Cardiac muscle cell (in vitro differentiated cells and primary cell): ENCODE measurements around the gene MME. TPM values are rescaled to one million over a fixed set of nuclear protein-coding genes. Genes with fewer than 3 reads are reported as not detected.

ENCODE experiments used
- DNase-seq, 2 donors: peaks; one replicate each; pipeline versions ENCODE4 v3.0.0 to v3.0.0-alpha.2; 2010 to 2017; ENCODE audit warnings: low read depth in 1 of 2, low spot score in 1 of 2
- H3K27ac ChIP-seq: fragments of 200-600 bp; sonication (generic); 2 replicates; pipeline ENCODE4 v1.5.1; 2016
- H3K27me3 ChIP-seq: fragments of 200-600 bp; sonication (generic); 2 replicates; pipeline ENCODE4 v1.6.0; 2016; ENCODE audit warnings: control low read depth
- H3K36me3 ChIP-seq: fragments of 200-600 bp; sonication (generic); 2 replicates; pipeline ENCODE4 v1.5.1; 2016; ENCODE audit warnings: control low read depth
- H3K4me1 ChIP-seq: fragments of 200-600 bp; sonication (generic); 2 replicates; pipeline ENCODE4 v1.8.1; 2017; ENCODE audit warnings: low read depth, mild to moderate bottlenecking, mixed run types
- H3K4me3 ChIP-seq: fragments of 200-600 bp; sonication (generic); 2 replicates; pipeline ENCODE4 v1.5.1; 2016; ENCODE audit warnings: mild to moderate bottlenecking
- H3K9me3 ChIP-seq: fragments of 200-600 bp; sonication (generic); 2 replicates; pipeline ENCODE4 v1.5.1; 2017; ENCODE audit warnings: low read depth, mild to moderate bottlenecking, control low read depth
- CTCF ChIP-seq: IDR thresholded peaks from 2 replicates; pipeline ENCODE4 v1.5.1; 2012; ENCODE audit warnings: low read depth, mild to moderate bottlenecking, low read length
- polyA plus RNA-seq: library from polyadenylated mRNA; unstranded; fragments of >200 nt; fragmentation: Nextera tagmentation; extraction: Ambion mirVana; gene quantifications from 2 replicates; pipeline ENCODE4 v1.2.1, GENCODE V29; 2016
- total RNA-seq: library from RNA; depleted of rRNA; stranded (reverse); fragments of >200 nt; gene quantifications from 2 replicates; pipeline ENCODE4 v1.2.3, GENCODE V29; 2016

MME gene
- total and polyA plus RNA-seq, 2 experiments from 2014 or later: 1.0 to 2.4 TPM

GRCh38 chr3:155053756-155054155 is 26.4 kb upstream of the MME start:
- H3K27ac ChIP-seq: no peak overlapping the region
- H3K4me3 ChIP-seq: no peak overlapping the region
- H3K36me3 ChIP-seq: no peaks in the 10 kb centered on the region
- DNase-seq: no peak
- no peaks in the 10 kb centered on the region for H3K9me3 ChIP-seq
- H3K4me1 ChIP-seq: no peaks in the 10 kb centered on the region
- no peaks in the 10 kb centered on the region for H3K27me3 ChIP-seq
- TF ChIP-seq CTCF: no peak

GRCh38 chr3:155064920-155065319 is 15.2 kb upstream of the MME start:
- no peaks in the 10 kb centered on the region for H3K36me3 ChIP-seq
- no peak overlapping the region for H3K27ac ChIP-seq
- H3K27me3 ChIP-seq: no peaks in the 10 kb centered on the region
- no peak for TF ChIP-seq CTCF
- no peak overlapping the region for H3K4me3 ChIP-seq
- no peaks in the 10 kb centered on the region for H3K4me1 ChIP-seq
- H3K9me3 ChIP-seq: no peaks in the 10 kb centered on the region
- peak in 1 of 2 donors; percentile 18 for DNase-seq

GRCh38 chr3:155065537-155065936 is 14.6 kb upstream of the MME start:
- Histone ChIP-seq H3K27me3 (no peaks in the 10 kb centered on the region), H3K27ac (no peak overlapping the region), H3K4me3 (no peak overlapping the region), H3K36me3 (no peaks in the 10 kb centered on the region), H3K9me3 (no peaks in the 10 kb centered on the region), H3K4me1 (no peaks in the 10 kb centered on the region)
- peak in 1 of 2 donors; percentile 70 for DNase-seq
- TF ChIP-seq CTCF: no peak

GRCh38 chr3:155069729-155070128 is 10.4 kb upstream of the MME start:
- Histone ChIP-seq H3K27ac (no peak overlapping the region), H3K36me3 (no peaks in the 10 kb centered on the region), H3K4me3 (no peak overlapping the region), H3K4me1 (no peaks in the 10 kb centered on the region), H3K27me3 (no peaks in the 10 kb centered on the region), H3K9me3 (no peaks in the 10 kb centered on the region)
- peak in 1 of 2 donors; percentile 64 for DNase-seq
- TF ChIP-seq CTCF: no peak

- no peak overlapping the region for H3K27ac ChIP-seq
- no peaks in the 10 kb centered on the region for H3K4me1 ChIP-seq
- H3K9me3 ChIP-seq: no peaks in the 10 kb centered on the region
- no peak for DNase-seq
- H3K27me3 ChIP-seq: no peaks in the 10 kb centered on the region
- no peak for TF ChIP-seq CTCF
- no peak overlapping the region for H3K4me3 ChIP-seq
- no peaks in the 10 kb centered on the region for H3K36me3 ChIP-seq
These were observed 9.8 kb upstream of the MME start for GRCh38 chr3:155070316-155070715.

- H3K27ac ChIP-seq: no peak overlapping the region
These were observed 9.2 kb upstream of the MME start for GRCh38 chr3:155070932-155071387.

More at GRCh38 chr3:155070932-155071387, 9.2 kb upstream of the MME start:
- peak in 1 of 2 donors; percentile 95 for DNase-seq
- Histone ChIP-seq H3K27me3 (no peaks in the 10 kb centered on the region), H3K36me3 (no peaks in the 10 kb centered on the region), H3K4me1 (no peaks in the 10 kb centered on the region), H3K4me3 (no peak overlapping the region), H3K9me3 (no peaks in the 10 kb centered on the region)
- TF ChIP-seq CTCF: no peak
